Activated T-cell treated with anti-CD3 and anti-CD28 coated beads, Interleukin-2, amount 50 U/mL, for 24 hours (primary cell): Measurements from ENCODE around the gene GPAT2.
A peak's percentile ranks its signal among the peaks of the same experiment; 100 is the strongest.
"Not testable (repeated sequence)": the region's sequence is repeated elsewhere in the genome, so short reads cannot be mapped to it uniquely, and the experiment has no call there.

Source experiments
- DNase-seq: peaks from one replicate; pipeline ENCODE4 v3.0.0-alpha.2; 2020
- H3K27ac Mint-ChIP-seq: 2 replicates; pipeline ENCODE4 v1.8.0; 2020; ENCODE audit warnings: mild to moderate bottlenecking, mixed read lengths
- H3K27me3 Mint-ChIP-seq: 2 replicates; pipeline ENCODE4 v1.8.0; 2020; ENCODE audit warnings: mixed read lengths
- H3K36me3 Mint-ChIP-seq: 2 replicates; pipeline ENCODE4 v1.8.0; 2020; ENCODE audit warnings: low read depth, mixed read lengths
- H3K4me1 Mint-ChIP-seq: 2 replicates; pipeline ENCODE4 v1.8.0; 2020; ENCODE audit warnings: low read depth, mixed read lengths
- H3K4me3 Mint-ChIP-seq: 2 replicates; pipeline ENCODE4 v1.8.0; 2020; ENCODE audit warnings: mild to moderate bottlenecking, moderate library complexity, mixed read lengths
- H3K9me3 Mint-ChIP-seq: 2 replicates; pipeline ENCODE4 v1.8.0; 2020; ENCODE audit warnings: mixed read lengths

The GPAT2 gene, protein sequence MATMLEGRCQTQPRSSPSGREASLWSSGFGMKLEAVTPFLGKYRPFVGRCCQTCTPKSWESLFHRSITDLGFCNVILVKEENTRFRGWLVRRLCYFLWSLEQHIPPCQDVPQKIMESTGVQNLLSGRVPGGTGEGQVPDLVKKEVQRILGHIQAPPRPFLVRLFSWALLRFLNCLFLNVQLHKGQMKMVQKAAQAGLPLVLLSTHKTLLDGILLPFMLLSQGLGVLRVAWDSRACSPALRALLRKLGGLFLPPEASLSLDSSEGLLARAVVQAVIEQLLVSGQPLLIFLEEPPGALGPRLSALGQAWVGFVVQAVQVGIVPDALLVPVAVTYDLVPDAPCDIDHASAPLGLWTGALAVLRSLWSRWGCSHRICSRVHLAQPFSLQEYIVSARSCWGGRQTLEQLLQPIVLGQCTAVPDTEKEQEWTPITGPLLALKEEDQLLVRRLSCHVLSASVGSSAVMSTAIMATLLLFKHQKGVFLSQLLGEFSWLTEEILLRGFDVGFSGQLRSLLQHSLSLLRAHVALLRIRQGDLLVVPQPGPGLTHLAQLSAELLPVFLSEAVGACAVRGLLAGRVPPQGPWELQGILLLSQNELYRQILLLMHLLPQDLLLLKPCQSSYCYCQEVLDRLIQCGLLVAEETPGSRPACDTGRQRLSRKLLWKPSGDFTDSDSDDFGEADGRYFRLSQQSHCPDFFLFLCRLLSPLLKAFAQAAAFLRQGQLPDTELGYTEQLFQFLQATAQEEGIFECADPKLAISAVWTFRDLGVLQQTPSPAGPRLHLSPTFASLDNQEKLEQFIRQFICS

DNA sequence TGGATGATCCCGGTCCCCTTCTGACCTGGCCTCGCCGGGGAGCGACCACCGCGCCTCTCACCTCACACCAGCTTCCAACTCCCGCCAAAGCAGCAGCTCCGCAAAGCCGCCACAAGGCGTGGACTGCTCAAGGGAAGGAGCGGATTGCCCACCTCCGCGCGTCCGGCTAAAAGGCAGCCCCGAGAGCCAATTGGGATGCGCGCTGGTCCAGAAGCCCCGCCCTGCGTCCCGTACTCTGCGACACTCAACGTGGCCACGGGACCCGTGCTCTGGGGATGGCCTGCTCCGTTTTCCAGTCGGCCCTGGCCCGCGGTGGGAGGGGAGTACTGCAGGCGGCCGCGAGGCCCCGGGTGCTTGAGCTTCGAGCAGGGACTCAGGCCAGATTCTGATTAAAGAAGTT is at the start of gene GPAT2:
GPAT2 (minus strand) TSS at position 125 of the 400 bp plus-strand sequence. CDS start 2,557 bp downstream, outside the sequence.
- DNase-seq, H3K9me3 Mint-ChIP-seq, H3K27ac Mint-ChIP-seq, H3K4me3 Mint-ChIP-seq, H3K36me3 Mint-ChIP-seq, H3K27me3 Mint-ChIP-seq, H3K4me1 Mint-ChIP-seq: not testable (repeated sequence)

DNA sequence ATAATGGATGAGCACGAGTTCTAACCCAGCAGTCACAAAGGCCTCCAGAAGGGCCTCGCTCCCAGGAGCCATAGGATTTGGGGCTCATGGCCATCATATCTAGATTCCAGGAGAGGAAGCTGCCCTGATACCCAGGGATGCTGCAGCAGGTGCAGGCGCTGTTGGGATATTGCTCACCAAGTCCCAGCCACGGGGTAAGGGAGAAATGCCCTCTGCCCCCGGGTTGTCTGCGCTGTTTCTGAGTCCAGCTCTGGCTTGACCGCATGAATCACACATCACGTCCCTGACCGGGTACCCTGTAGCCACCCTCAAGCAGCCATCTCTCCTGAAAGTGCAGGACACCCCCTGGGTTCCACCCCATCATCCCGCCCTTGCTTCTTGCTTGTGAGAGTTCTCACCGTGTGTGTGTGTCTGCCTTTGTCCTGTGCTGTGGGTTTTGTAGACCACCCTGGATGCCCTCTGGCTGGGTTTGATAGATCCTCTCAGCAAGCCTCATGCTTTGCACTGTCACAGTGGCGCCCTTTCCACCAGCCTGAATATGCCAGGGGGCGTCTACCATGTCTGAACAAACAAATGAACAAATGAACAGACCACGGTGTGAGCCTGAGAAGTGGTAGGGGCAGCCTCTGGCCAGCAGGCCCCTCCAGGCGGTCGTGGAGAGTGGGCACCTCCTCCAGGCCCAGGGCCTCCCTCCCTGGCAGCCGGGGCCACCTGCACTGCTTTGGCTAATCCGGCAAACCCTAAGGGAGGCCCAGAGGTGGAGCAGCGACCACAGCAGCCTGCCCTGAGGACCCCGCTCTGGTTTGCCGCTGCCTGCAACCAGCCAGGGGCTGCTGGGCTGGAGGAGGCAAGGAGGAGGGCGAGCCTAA is 49.5 kb upstream of the GPAT2 start:
- Mint-ChIP-seq H3K27me3 (no peaks in the 10 kb centered on the region), H3K27ac (no peak overlapping the region), H3K4me3 (no peak overlapping the region), H3K36me3 (no peaks in the 10 kb centered on the region), H3K4me1 (peaks cover 4% of the 10 kb centered on the region), H3K9me3 (no peaks in the 10 kb centered on the region)
- DNase-seq: peak; percentile 9

DNA sequence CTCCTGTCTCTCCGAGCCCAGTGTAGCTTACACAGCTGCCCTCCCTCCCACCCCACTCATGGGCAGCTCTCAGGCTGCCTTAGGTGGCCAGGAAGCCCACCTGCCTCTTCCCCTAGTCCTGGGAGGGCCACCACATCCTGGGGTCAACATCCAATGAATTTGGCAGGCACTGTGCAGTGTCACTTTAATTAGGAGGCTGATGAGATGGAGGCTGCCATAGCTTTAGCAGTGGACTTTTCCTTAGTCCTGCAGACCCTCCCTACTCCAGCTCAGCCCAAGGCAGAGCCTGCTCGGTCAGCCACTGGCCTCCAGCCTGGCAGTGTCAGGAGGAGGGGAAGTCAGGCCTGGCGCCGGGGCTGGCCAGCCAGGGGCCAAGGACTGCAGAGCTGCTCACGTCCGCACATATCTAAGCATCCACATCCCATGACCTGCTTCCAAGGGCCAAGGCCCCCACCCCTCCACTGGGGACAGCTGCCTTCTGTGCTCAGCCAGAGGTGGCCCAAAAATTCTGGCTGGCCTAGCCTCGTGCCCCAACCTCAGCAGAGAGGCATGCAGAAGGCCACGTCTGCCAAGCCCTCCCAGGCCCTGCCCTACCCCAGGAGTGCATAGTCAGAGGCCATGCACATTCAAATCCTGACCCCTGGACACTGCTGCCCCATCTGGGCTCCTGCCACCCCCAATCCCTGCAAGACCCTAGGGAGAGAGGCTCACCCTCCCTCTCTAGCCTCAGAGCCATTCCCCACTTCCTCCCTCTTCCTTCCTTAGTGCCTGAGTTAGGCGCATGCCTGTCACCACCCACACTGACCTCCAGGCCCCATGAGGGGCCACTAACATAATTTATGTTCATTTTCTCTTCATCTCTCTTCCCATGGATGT is 48.6 kb upstream of the GPAT2 start:
- Mint-ChIP-seq H3K27me3 (no peaks in the 10 kb centered on the region), H3K36me3 (no peaks in the 10 kb centered on the region), H3K9me3 (no peaks in the 10 kb centered on the region), H3K4me3 (no peak overlapping the region), H3K27ac (no peak overlapping the region), H3K4me1 (peaks cover 4% of the 10 kb centered on the region)
- DNase-seq: peak; percentile 16

DNA sequence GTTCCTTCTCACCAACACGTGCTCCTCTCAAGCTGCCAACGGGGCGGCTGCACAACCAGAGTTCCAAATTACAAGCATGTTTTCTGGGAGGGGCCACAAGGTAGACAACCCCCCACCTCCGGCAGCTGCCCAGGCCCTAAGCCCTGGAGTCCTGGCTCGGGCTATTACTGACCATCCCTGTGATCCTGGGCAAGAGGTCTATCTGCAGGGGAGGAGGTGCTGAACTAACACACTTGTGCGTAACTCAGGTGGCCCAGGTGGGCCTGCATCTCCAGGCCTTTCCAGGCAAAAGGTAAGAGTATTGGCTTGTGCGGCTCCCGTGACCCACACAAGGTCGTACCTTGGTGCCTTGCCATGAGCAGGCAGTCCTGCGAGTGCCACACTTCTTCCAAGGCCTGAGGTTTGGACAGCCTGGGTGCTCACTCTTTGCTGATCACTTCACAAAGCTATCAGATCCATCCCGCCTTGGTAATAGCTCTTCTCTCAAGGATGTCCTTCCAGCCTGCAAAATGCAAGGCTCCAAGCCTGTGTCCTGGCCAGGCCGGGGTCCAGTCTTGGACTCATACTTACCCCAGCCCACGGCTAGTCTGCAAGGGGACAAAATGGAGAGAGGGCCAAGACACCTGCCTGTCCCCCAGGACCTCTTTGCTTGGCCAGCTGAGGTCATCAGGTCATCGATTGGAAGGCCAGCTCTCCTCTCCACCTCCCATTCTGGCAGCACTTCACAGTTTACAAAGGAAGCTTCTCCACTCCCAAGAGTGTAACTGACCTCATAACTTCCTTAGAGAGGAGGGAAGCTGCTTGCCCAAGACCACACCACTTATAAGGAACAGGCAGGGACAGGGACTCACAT is 47.7 kb upstream of the GPAT2 start:
- Mint-ChIP-seq H3K4me1 (peaks cover 4% of the 10 kb centered on the region), H3K36me3 (no peaks in the 10 kb centered on the region), H3K27ac (no peak overlapping the region), H3K4me3 (no peak overlapping the region), H3K9me3 (peaks cover 2% of the 10 kb centered on the region), H3K27me3 (no peaks in the 10 kb centered on the region)
- no peak for DNase-seq

DNA sequence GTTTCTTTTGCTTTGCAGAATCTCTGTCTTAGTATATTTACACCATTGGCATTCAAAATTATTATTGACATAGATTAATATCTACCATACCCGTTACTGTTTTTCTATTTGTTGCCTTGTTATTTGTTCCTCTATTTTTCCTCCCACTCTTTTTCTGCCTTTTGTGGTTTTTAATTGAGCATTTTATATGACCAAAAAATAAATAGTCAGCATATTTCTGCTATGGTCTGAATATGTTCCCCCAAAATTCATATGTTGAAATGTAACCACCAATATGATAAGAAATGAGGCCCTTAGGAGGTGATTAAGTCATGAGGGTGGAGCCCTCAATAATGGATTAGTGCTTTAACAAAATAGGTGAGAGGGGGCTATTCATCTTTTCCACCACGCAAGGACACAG is 46.3 kb upstream of the GPAT2 start:
- H3K36me3 Mint-ChIP-seq: no peaks in the 10 kb centered on the region
- no peak for DNase-seq
- no peak overlapping the region for H3K27ac Mint-ChIP-seq
- H3K9me3 Mint-ChIP-seq: peaks cover 5% of the 10 kb centered on the region
- H3K4me3 Mint-ChIP-seq: no peak overlapping the region
- H3K27me3 Mint-ChIP-seq: no peaks in the 10 kb centered on the region
- no peaks in the 10 kb centered on the region for H3K4me1 Mint-ChIP-seq

DNA sequence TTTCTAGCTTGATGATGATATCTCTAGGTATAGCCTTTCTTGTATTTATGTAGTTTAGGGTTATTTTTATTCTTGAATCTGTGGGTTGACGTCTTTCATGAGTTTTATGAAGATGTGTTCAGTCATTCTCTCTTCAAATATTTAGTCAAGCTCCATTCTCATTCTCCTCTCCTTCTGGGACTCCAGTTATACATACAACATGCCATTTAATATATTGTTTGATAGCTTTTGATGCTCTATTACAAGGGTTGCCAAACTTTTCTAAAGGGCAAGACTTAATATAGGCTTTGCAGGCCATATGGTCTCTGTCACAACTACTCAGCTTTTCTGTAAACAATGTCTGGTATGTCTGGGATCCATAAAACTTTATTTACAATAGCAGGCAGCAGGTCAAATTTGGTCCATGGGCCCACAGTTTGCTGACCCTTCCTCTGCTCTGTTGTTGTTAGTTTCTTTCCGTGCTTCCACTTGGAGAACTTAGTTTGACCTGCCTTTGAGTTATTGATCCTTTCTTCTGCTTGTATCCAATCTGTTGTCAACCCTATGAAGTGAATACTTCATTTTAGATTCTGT is 40.6 kb upstream of the GPAT2 start:
- Mint-ChIP-seq H3K27ac (no peak overlapping the region), H3K9me3 (peaks cover 15% of the 10 kb centered on the region), H3K27me3 (no peaks in the 10 kb centered on the region), H3K36me3 (no peaks in the 10 kb centered on the region), H3K4me3 (no peak overlapping the region), H3K4me1 (no peaks in the 10 kb centered on the region)
- DNase-seq: no peak

DNA sequence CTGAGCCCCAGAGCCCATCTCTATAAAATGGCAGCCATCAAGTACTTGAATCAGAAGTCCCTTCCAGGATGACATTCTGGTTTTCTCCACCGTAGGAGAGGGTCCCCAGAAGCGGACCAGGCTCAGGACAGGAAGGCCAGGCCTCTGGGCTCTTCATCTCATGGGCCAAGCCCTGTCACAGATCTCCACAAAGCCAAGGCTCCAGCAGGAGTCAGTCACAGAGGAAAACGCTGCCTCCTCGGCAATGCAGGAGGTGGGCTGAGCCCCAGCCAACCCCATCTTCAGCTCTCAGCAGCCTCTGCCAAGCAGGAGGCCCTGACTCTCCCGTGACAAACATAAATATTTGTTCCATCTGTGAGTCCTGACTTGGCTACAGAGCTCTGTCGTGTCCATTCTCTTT is 39.4 kb upstream of the GPAT2 start:
- peaks cover 15% of the 10 kb centered on the region for H3K9me3 Mint-ChIP-seq
- H3K27me3 Mint-ChIP-seq: no peaks in the 10 kb centered on the region
- H3K36me3 Mint-ChIP-seq: no peaks in the 10 kb centered on the region
- H3K27ac Mint-ChIP-seq: no peak overlapping the region
- no peak overlapping the region for H3K4me3 Mint-ChIP-seq
- H3K4me1 Mint-ChIP-seq: no peaks in the 10 kb centered on the region
- no peak for DNase-seq

DNA sequence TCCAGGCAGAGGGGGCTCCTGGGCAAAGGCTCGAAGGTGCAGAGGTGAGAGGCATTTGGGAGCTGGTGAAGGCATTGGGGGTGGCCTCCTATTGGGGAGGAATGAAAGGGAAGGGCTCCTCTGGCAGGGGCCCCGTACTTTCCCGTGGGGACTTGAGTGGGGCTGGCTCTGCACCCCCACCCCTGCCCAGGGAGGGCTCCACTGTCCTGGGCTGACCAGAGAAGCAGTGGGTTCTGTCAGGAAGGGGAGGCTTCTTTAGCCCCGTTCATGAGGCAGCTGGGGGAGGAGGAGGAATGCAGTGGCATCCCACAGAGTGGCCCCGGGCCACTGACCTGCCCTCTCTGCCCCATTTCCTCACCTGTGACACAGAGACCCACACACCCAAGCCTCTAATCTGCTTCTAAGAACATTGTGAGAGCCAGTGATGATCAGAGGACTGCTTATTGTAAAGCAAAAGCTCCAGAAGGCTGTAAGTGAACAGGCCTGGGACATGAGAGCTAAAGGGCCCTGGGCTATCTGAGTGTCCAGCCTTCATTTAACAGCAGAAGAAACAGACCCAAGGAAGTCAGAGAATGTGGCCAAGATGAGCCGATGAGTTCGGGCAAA is 38.6 kb upstream of the GPAT2 start:
- DNase-seq: no peak
- Mint-ChIP-seq H3K27ac (no peak overlapping the region), H3K4me1 (no peaks in the 10 kb centered on the region), H3K36me3 (no peaks in the 10 kb centered on the region), H3K27me3 (no peaks in the 10 kb centered on the region), H3K4me3 (no peak overlapping the region), H3K9me3 (peaks cover 15% of the 10 kb centered on the region)

DNA sequence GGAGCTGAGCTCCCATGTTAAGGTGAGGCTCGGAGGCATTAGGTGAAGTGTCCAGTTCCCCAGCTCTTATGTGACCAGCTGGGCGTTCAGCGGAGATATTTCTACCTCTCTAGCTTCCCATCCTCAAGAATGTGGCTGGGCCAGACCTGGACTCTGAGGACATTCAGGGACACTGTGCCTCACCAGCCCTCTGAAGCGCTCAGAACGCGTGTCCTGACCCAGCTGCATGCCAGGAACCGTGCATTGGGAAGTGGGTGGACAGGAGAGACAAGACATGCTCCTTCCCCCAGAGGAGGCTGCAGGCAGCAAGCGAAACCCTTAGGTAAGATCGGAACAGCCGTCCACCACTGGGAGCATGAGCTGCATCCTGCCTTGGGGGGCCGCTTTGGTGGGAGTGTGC is 38.0 kb upstream of the GPAT2 start:
- H3K9me3 Mint-ChIP-seq: peaks cover 15% of the 10 kb centered on the region

DNA sequence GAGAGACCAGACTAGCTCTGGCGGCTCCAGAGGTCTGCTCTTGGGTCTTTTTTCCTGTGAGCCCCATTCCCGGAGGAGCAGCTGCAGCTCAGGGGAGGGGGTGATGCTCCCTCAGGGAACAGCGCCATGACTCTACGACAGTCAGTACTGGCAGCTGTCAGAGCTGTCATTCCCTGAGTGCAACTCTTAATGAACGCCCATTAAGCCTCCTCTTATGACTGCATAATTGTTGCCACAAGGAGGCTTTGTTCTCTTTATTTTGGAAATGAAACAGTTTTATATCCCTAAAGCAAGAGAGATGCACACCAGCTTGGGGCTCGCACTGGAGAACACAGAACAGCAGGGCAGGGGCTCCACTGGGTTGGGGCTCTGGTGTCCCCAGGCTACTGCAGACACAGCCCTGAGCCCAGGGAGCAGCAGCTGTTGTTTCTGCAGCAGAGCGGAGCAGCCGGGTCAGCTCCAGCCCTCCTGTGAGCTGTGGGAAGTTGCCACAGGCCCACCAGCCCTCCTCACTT is 37.3 kb upstream of the GPAT2 start:
- H3K27ac Mint-ChIP-seq, DNase-seq, H3K36me3 Mint-ChIP-seq, H3K27me3 Mint-ChIP-seq, H3K4me1 Mint-ChIP-seq, H3K4me3 Mint-ChIP-seq: not testable (repeated sequence)
- peaks cover 13% of the 10 kb centered on the region for H3K9me3 Mint-ChIP-seq

More for the DNA sequence above, 38.0 kb upstream of the GPAT2 start:
- no peaks in the 10 kb centered on the region for H3K4me1 Mint-ChIP-seq
- no peak overlapping the region for H3K4me3 Mint-ChIP-seq
- no peak overlapping the region for H3K27ac Mint-ChIP-seq
- no peaks in the 10 kb centered on the region for H3K27me3 Mint-ChIP-seq
- DNase-seq: no peak
- H3K36me3 Mint-ChIP-seq: no peaks in the 10 kb centered on the region

DNA sequence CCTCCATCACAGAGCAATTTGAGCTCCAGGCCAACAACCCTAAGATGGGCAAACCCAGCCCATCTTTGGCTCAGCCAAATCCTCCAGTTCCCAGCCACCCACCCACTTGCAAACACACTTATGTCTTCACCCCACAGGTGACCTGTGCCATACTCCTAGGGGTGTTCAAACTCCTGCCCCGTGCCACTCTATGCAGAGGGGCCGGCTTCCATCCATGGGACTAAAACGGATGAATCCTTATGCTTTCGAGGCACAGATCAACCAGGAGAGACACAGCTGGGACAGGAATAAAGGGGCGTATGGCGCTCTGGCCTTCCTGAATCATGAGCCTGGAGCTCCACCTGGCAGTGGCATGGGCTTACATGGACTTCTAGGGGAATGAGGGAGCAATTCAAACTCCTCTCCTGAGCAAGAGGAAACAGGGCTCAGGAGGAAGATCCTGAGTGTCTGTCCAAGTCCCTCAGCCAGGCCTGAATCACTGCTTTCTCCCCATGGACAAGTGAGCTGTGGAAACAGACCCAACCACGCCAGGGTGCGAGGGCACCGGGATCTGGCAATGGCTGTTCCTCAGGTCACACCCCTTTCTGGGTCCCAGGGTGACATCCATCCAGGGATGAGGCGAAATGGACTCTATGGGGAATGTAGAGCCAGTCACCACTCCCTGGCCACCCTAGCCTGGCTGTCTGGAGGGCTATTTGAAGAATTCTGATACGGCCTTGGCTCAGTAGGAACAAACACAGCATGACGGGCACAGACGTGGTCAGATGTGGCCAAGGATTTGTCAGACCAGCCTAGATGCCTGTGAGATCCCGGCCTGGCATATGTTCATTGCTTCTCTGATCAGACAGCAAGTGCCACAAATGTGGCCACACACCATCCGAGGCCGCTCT is 36.6 kb upstream of the GPAT2 start:
- H3K4me3 Mint-ChIP-seq, DNase-seq, H3K27ac Mint-ChIP-seq: not testable (repeated sequence)

DNA sequence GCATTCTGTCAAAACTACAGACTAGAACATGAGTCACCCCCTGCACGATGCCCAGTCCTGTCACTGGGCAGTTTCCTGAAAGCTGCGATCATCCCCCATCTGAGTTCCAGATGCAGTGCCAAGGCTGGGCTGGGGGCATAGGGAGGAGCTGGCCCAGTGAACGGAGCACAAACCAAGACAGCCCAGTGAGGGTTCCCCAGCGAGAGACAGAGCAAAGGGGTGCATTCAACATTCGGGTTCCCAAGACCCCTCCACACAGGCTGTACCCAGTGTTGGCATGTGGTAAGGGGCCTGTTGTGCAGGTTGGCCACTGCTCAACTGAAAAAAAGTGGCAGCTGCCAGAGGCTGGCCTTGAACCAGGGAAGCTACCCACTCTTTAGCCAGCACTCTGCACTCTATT is 35.6 kb upstream of the GPAT2 start:
- H3K36me3 Mint-ChIP-seq, H3K4me1 Mint-ChIP-seq: not testable (repeated sequence)

More for the DNA sequence above, 36.6 kb upstream of the GPAT2 start:
- H3K9me3 Mint-ChIP-seq: peaks cover 11% of the 10 kb centered on the region
- H3K36me3 Mint-ChIP-seq, H3K4me1 Mint-ChIP-seq, H3K27me3 Mint-ChIP-seq: not testable (repeated sequence)

More for the DNA sequence above, 35.6 kb upstream of the GPAT2 start:
- H3K4me3 Mint-ChIP-seq, H3K9me3 Mint-ChIP-seq, H3K27me3 Mint-ChIP-seq, H3K27ac Mint-ChIP-seq: not testable (repeated sequence)
- DNase-seq: peak; percentile 15
